ENCODE data around the gene ATP5PO. TPM values are rescaled to one million over a fixed set of nuclear protein-coding genes. Genes with fewer than 3 reads are reported as not detected.

The ATP5PO gene
- total RNA-seq, result 266 and 402 TPM in 2 replicates

GRCh38 chr21:33915368-33916199, at the start of gene ATP5PO:
ATP5PO (minus strand) TSS chr21:33915804; CDS start chr21:33915763, 41 bp downstream.

Other genes starting within 250 kb of the ATP5PO start
- gene MRPS6, start 157.8 kb upstream of the ATP5PO start, total RNA-seq, result 28.6 and 33.0 TPM in 2 replicates
- gene SLC5A3, start 157.8 kb upstream of the ATP5PO start, total RNA-seq, result 5.6 and 7.1 TPM in 2 replicates

All from airway epithelial cell (primary cell).